Astrocyte (in vitro differentiated cells and primary cell): ENCODE results near the gene ZC3H4. TPM values are rescaled to one million over a fixed set of nuclear protein-coding genes. Genes with fewer than 3 reads are reported as not detected.

Experiments used
- DNase-seq: peaks from one replicate; pipeline ENCODE4 v3.0.0-alpha.2; 2010; ENCODE audit warnings: low read depth
- FAIRE-seq: peaks from 2 replicates; lab custom pipeline; 2011; peaks lifted over from hg19 to GRCh38; lab: Jason Lieb, UNC
- H2AFZ ChIP-seq: 2 replicates; pipeline ENCODE4 v1.6.0; 2012; ENCODE audit warnings: low read depth, low read length, inconsistent platforms
- H3K27ac ChIP-seq: 2 replicates; pipeline ENCODE4 v1.5.1; 2011; ENCODE audit warnings: low read depth, low read length, inconsistent platforms
- H3K27me3 ChIP-seq: 2 replicates; pipeline ENCODE4 v1.6.0; 2011; ENCODE audit warnings: low read length, inconsistent platforms; ENCODE audit not compliant: insufficient read depth
- H3K36me3 ChIP-seq: 2 replicates; pipeline ENCODE4 v1.5.1; 2011; ENCODE audit warnings: low read length, inconsistent platforms; ENCODE audit not compliant: insufficient read depth
- H3K4me1 ChIP-seq: 2 replicates; pipeline ENCODE4 v1.5.1; 2011; ENCODE audit warnings: low read length, inconsistent platforms; ENCODE audit not compliant: insufficient read depth
- H3K4me2 ChIP-seq: 2 replicates; pipeline ENCODE4 v1.6.0; 2012; ENCODE audit warnings: low read length, inconsistent platforms
- H3K4me3 ChIP-seq: 2 replicates; pipeline ENCODE4 v1.5.1; 2011; ENCODE audit warnings: low read depth, mild to moderate bottlenecking, low read length, inconsistent platforms; ENCODE audit not compliant: insufficient read depth
- H3K79me2 ChIP-seq: 2 replicates; pipeline ENCODE4 v1.6.0; 2012; ENCODE audit warnings: mild to moderate bottlenecking, low read length, inconsistent platforms; ENCODE audit not compliant: insufficient read depth
- H3K9ac ChIP-seq: 2 replicates; pipeline ENCODE4 v1.6.0; 2012; ENCODE audit warnings: mild to moderate bottlenecking, low read length, inconsistent platforms
- H3K9me3 ChIP-seq: 2 replicates; pipeline ENCODE4 v1.5.1; 2012; ENCODE audit warnings: low read depth, mild to moderate bottlenecking, low read length, inconsistent platforms; ENCODE audit not compliant: insufficient read depth
- H4K20me1 ChIP-seq: 2 replicates; pipeline ENCODE4 v1.6.0; 2012; ENCODE audit warnings: low read length, inconsistent platforms; ENCODE audit not compliant: insufficient read depth
- H3K27ac Mint-ChIP-seq: one replicate; pipeline ENCODE4 v1.8.0; 2021; ENCODE audit warnings: mild to moderate bottlenecking, mixed read lengths; ENCODE audit not compliant: unreplicated experiment
- H3K27me3 Mint-ChIP-seq: one replicate; pipeline ENCODE4 v1.8.0; 2021; ENCODE audit warnings: low read depth, mixed read lengths; ENCODE audit not compliant: unreplicated experiment
- H3K36me3 Mint-ChIP-seq: one replicate; pipeline ENCODE4 v1.8.0; 2021; ENCODE audit warnings: low read depth, mixed read lengths; ENCODE audit not compliant: unreplicated experiment
- H3K4me1 Mint-ChIP-seq: one replicate; pipeline ENCODE4 v1.8.0; 2021; ENCODE audit warnings: low read depth, mixed read lengths; ENCODE audit not compliant: unreplicated experiment
- H3K4me3 Mint-ChIP-seq: one replicate; pipeline ENCODE4 v1.8.0; 2021; ENCODE audit warnings: mild to moderate bottlenecking, moderate library complexity, mixed read lengths; ENCODE audit not compliant: unreplicated experiment
- H3K9me3 Mint-ChIP-seq: one replicate; pipeline ENCODE4 v1.8.0; 2021; ENCODE audit warnings: mild to moderate bottlenecking, mixed read lengths; ENCODE audit not compliant: unreplicated experiment
- EZH2 ChIP-seq: IDR thresholded peaks from 2 replicates; pipeline ENCODE4 v1.6.1; 2012; ENCODE audit warnings: mild to moderate bottlenecking, low read length, inconsistent platforms; ENCODE audit not compliant: insufficient read depth
- total RNA-seq: library from RNA; stranded (reverse); gene quantifications from 2 replicates; pipeline ENCODE4 v1.2.1, GENCODE V29; 2021
- TF ChIP-seq, protein P1 (sequence below): IDR thresholded peaks from 2 replicates; pipeline ENCODE4 v1.5.1; 2011; ENCODE audit warnings: low read depth, mild to moderate bottlenecking, inconsistent platforms, low read length, moderate library complexity; ENCODE audit not compliant: insufficient read depth

Gene ZC3H4
- total RNA-seq, 1 donor from 2014 or later, result 42.3 TPM

GRCh38 chr19:47099576-47100050 lies 14.0 kb downstream of the ZC3H4 start:
- no peak overlapping the region for H2AFZ ChIP-seq
- peaks cover 72% of the 10 kb centered on the region for H4K20me1 ChIP-seq
- no peaks in the 10 kb centered on the region for H3K27me3 ChIP-seq
- H3K36me3 ChIP-seq, result no peaks in the 10 kb centered on the region
- H3K27ac ChIP-seq, result no peak overlapping the region
- no peak overlapping the region for H3K4me3 Mint-ChIP-seq
- DNase-seq (no peak), FAIRE-seq (no peak)
- TF ChIP-seq EZH2, result no peak
- TF ChIP-seq, protein P1, sequence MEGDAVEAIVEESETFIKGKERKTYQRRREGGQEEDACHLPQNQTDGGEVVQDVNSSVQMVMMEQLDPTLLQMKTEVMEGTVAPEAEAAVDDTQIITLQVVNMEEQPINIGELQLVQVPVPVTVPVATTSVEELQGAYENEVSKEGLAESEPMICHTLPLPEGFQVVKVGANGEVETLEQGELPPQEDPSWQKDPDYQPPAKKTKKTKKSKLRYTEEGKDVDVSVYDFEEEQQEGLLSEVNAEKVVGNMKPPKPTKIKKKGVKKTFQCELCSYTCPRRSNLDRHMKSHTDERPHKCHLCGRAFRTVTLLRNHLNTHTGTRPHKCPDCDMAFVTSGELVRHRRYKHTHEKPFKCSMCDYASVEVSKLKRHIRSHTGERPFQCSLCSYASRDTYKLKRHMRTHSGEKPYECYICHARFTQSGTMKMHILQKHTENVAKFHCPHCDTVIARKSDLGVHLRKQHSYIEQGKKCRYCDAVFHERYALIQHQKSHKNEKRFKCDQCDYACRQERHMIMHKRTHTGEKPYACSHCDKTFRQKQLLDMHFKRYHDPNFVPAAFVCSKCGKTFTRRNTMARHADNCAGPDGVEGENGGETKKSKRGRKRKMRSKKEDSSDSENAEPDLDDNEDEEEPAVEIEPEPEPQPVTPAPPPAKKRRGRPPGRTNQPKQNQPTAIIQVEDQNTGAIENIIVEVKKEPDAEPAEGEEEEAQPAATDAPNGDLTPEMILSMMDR, result no peak
- peaks cover 16% of the 10 kb centered on the region for H3K4me1 Mint-ChIP-seq
- peaks cover 10% of the 10 kb centered on the region for H3K36me3 Mint-ChIP-seq
- peaks cover 34% of the 10 kb centered on the region for H3K4me1 ChIP-seq
- no peak overlapping the region for H3K4me3 ChIP-seq
- H3K27ac Mint-ChIP-seq, result peak overlapping the region; percentile 77
- peaks cover 99% of the 10 kb centered on the region for H3K79me2 ChIP-seq
- no peaks in the 10 kb centered on the region for H3K9me3 Mint-ChIP-seq
- H3K27me3 Mint-ChIP-seq, result no peaks in the 10 kb centered on the region
- no peak overlapping the region for H3K9ac ChIP-seq
- H3K9me3 ChIP-seq, result no peaks in the 10 kb centered on the region
- no peak overlapping the region for H3K4me2 ChIP-seq

- FAIRE-seq (no peak), DNase-seq (no peak)
- H3K4me2 ChIP-seq, result no peak overlapping the region
- Mint-ChIP-seq H3K27ac (no peak overlapping the region), H3K4me1 (peaks cover 19% of the 10 kb centered on the region), H3K9me3 (no peaks in the 10 kb centered on the region), H3K36me3 (peaks cover 15% of the 10 kb centered on the region), H3K27me3 (no peaks in the 10 kb centered on the region), H3K4me3 (no peak overlapping the region)
- no peak overlapping the region for H2AFZ ChIP-seq
- no peak overlapping the region for H3K9ac ChIP-seq
- H3K27me3 ChIP-seq, result no peaks in the 10 kb centered on the region
- peaks cover 36% of the 10 kb centered on the region for H3K4me1 ChIP-seq
- no peak overlapping the region for H3K27ac ChIP-seq
- TF ChIP-seq EZH2, result no peak
- TF ChIP-seq, protein P1, result no peak
- no peak overlapping the region for H3K4me3 ChIP-seq
- H3K9me3 ChIP-seq, result no peaks in the 10 kb centered on the region
- H3K79me2 ChIP-seq, result peaks cover 99% of the 10 kb centered on the region
- peaks cover 6% of the 10 kb centered on the region for H3K36me3 ChIP-seq
- H4K20me1 ChIP-seq, result peaks cover 74% of the 10 kb centered on the region
These were observed 15.0 kb downstream of the ZC3H4 start for GRCh38 chr19:47098608-47099007.

GRCh38 chr19:47097396-47098201 lies 16.0 kb downstream of the ZC3H4 start:
- H3K27me3 ChIP-seq, result no peaks in the 10 kb centered on the region
- DNase-seq (peak; percentile 47), FAIRE-seq (no peak)
- Mint-ChIP-seq H3K4me1 (peaks cover 16% of the 10 kb centered on the region), H3K36me3 (peaks cover 17% of the 10 kb centered on the region), H3K27ac (no peak overlapping the region), H3K4me3 (no peak overlapping the region), H3K27me3 (no peaks in the 10 kb centered on the region), H3K9me3 (no peaks in the 10 kb centered on the region)
- peak overlapping the region; percentile 55 for H3K9ac ChIP-seq
- peaks cover 10% of the 10 kb centered on the region for H3K36me3 ChIP-seq
- H3K4me2 ChIP-seq, result peak overlapping the region; percentile 63
- TF ChIP-seq, protein P1, result no peak
- TF ChIP-seq EZH2, result no peak
- peak overlapping the region; percentile 2 for H2AFZ ChIP-seq
- peaks cover 99% of the 10 kb centered on the region for H3K79me2 ChIP-seq
- H3K27ac ChIP-seq, result peak overlapping the region; percentile 41
- no peaks in the 10 kb centered on the region for H3K9me3 ChIP-seq
- peaks cover 36% of the 10 kb centered on the region for H3K4me1 ChIP-seq
- no peak overlapping the region for H3K4me3 ChIP-seq
- peaks cover 69% of the 10 kb centered on the region for H4K20me1 ChIP-seq
